Measurements from ENCODE around the gene CDH23.

The CDH23 gene

DNA sequence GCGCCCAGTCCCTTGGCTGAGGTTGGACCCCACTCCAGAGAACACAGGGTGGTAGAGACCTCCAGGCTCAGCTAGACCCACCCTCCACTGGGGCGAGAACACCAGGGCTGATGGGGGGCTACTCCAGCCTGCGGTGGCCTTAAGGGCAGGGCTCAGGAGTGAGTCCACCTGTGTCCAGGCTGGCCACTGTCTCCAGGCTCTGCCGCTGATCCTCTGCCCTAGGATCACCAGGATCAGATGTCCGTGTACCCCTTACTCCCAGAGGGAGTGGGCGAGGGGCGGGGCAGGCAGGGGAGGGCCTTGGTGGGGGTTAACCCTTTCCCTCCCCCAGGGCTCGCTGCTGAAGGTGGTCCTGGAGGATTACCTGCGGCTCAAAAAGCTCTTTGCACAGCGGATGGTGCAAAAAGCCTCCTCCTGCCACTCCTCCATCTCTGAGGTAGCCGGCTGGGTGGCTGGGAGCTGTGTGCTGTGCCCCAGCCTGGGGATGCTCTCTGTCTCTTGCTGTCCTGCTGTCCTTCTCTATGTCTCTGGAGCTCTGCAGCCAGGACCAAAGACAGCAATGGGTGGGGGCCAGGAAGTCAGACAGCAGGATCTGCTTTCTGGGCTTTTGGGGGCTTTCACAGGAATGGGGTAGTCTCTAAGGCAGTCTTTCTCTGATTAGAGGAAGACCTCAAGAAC, 416.3 kb downstream of the CDH23 start:
- no peak overlapping the region for H3K4me3 ChIP-seq (ENCODE audit: control insufficient read depth, low read depth, low read length)
- TF ChIP-seq, protein P1, sequence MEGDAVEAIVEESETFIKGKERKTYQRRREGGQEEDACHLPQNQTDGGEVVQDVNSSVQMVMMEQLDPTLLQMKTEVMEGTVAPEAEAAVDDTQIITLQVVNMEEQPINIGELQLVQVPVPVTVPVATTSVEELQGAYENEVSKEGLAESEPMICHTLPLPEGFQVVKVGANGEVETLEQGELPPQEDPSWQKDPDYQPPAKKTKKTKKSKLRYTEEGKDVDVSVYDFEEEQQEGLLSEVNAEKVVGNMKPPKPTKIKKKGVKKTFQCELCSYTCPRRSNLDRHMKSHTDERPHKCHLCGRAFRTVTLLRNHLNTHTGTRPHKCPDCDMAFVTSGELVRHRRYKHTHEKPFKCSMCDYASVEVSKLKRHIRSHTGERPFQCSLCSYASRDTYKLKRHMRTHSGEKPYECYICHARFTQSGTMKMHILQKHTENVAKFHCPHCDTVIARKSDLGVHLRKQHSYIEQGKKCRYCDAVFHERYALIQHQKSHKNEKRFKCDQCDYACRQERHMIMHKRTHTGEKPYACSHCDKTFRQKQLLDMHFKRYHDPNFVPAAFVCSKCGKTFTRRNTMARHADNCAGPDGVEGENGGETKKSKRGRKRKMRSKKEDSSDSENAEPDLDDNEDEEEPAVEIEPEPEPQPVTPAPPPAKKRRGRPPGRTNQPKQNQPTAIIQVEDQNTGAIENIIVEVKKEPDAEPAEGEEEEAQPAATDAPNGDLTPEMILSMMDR (IDR thresholded peaks at IDR 0.05; ENCODE audit: control insufficient read depth, insufficient read depth, low read depth, low read length, missing control alignments) = no peak
- DNase-seq (ENCODE audit: low read depth) = no peak

DNA sequence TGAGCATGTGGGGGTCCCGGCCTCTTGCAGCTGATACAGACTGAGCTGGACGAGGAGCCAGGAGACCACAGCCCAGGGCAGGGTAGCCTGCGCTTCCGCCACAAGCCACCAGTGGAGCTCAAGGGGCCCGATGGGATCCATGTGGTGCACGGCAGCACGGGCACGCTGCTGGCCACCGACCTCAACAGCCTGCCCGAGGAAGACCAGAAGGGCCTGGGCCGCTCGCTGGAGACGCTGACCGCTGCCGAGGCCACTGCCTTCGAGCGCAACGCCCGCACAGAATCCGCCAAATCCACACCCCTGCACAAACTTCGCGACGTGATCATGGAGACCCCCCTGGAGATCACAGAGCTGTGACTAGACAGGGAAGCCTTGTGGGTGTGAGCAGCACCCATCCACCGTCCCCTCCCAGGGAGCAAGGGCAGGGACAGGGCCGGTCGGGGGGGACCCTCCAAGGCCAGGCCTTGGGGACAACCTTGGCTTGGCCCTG, 418.2 kb downstream of the CDH23 start:
- H3K4me3 ChIP-seq (ENCODE audit: control insufficient read depth, low read depth, low read length) = no peak overlapping the region
- TF ChIP-seq, protein P1 (IDR thresholded peaks at IDR 0.05; ENCODE audit: control insufficient read depth, insufficient read depth, low read depth, low read length, missing control alignments) = no peak
- DNase-seq (ENCODE audit: low read depth) = no peak

DNA sequence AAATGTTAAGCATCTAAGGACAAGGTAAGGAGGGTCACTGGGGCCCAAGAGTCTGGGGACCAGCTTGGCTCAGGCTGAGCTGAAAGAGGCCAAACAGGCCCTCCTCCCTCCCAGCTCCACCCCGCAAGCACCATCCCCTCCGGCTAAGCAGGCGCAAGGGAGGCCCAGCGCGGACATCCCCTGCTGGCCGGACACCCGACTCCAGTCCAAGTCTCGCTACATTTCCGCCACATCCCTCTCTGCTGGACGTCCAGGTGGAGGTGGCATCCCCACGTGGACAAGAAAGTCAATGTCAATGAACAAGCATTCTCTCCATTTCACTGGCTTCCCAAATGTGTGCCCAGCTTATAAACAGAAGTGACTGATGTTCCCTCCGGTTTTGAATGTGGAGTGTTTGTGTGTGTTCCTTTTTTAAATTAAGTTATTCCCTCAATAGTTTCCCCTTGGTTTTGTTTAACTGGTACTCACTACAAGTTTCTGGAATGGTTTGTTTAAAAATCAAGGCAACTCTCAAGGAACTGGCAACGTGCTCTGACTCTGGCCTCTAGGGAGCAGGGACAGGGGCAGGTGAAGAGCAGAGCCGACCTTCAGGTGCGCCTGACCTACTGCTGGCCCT, 418.9 kb downstream of the CDH23 start:
- H3K4me3 ChIP-seq (ENCODE audit: control insufficient read depth, low read depth, low read length) = no peak overlapping the region
- DNase-seq (ENCODE audit: low read depth) = no peak
- TF ChIP-seq, protein P1 (IDR thresholded peaks at IDR 0.05; ENCODE audit: control insufficient read depth, insufficient read depth, low read depth, low read length, missing control alignments) = no peak

DNA sequence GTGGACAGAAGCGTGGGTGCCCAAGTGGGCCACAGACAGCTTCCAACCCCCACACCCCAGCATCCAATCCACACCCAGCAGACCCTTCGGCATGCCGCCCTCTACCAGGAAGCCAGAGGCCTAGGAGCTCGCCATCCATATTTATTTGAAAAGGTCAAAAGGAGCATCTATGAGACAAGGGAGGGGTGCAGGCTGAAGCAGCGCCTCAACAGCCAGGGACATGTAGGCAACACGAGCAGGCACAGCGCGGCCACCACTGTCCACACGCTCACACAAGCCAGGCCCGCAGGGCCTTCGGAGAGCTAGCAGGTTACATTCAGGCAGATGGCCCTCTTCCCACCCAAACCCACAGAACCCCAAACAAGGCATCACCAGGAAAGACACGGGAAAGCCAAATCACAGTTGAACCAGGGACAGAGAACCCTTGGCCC, 419.7 kb downstream of the CDH23 start:
- no peak overlapping the region for H3K4me3 ChIP-seq (ENCODE audit: control insufficient read depth, low read depth, low read length)
- DNase-seq (ENCODE audit: low read depth) = no peak
- TF ChIP-seq, protein P1 (IDR thresholded peaks at IDR 0.05; ENCODE audit: control insufficient read depth, insufficient read depth, low read depth, low read length, missing control alignments) = no peak

DNA sequence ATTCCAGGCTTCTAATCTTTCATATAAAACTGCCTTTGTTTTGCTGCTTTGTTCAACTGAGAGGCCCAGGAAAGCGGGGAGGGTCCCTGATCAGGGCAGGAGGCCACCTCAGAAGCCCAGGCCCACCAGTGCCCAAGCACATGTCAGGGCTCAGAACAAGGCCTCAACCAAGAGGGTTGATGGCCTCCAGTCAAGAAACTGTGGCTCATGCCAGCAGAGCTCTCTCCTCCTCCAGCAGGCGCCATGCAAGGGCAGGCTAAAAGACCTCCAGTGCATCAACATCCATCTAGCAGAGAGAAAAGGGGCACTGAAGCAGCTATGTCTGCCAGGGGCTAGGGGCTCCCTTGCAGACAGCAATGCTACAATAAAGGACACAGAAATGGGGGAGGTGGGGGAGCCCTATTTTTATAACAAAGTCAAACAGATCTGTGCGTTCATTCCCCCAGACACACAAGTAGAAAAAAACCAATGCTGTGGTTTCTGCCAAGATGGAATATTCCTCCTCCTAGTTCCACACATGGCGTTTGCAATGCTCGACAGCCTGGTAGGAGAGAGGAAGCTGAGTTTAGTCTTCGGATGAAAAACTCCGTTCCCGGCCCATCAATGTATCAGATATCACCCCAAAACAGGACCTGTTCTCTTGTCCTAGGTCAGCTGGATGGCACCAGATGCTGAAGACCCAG, 420.4 kb downstream of the CDH23 start:
- TF ChIP-seq, protein P1 (IDR thresholded peaks at IDR 0.05; ENCODE audit: control insufficient read depth, insufficient read depth, low read depth, low read length, missing control alignments) = no peak
- DNase-seq (ENCODE audit: low read depth) = no peak
- H3K4me3 ChIP-seq (ENCODE audit: control insufficient read depth, low read depth, low read length) = no peak overlapping the region

DNA sequence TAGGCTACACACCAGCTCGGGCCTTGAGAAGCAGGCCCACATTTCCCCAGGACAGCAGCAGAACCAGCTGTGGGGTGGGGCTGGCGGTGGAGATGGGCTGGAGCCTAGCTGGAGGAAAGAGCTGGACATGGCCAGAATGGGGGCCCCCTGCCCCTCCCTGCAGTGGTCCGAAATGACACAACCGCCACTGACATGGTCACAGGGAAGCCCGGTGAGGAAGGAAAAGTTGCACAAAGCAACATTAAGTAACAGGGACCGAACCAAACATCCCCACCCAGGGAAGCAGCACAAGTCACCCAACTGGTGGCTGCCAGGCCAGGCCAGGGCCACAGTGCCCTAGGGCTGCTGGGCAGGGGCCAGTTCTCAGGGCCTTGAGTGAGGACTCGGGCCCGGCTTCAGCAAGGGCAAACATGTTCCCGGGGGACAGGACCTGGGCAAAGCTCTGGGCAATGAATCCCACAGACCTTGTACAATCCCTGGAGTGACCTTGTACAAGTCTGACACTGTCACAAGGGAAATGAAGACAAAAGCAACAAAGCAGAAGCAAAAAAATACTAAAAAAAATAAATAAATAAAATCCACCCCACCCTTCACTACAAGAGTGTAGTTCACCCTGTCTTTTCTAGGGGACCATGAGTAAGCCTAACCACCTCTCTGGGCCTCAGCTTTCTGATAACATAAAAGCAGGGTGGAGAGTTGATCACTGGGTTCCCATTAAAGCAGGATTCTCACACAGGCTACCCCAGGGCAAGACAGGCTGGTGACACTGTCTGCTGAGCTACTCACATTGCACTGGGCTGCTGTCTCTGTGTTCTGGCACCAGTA, 421.3 kb downstream of the CDH23 start:
- TF ChIP-seq, protein P1 (IDR thresholded peaks at IDR 0.05; ENCODE audit: control insufficient read depth, insufficient read depth, low read depth, low read length, missing control alignments) = no peak

More for the DNA sequence above, 421.3 kb downstream of the CDH23 start:
- no peak for DNase-seq (ENCODE audit: low read depth)
- H3K4me3 ChIP-seq (ENCODE audit: control insufficient read depth, low read depth, low read length) = no peak overlapping the region
